SK-N-SH (cell line): Measurements from ENCODE around the gene FGGY. TPM values are rescaled to one million over a fixed set of nuclear protein-coding genes. Genes with fewer than 3 reads are reported as not detected.
A peak's percentile ranks its signal among the peaks of the same experiment; 100 is the strongest.

Source experiments
- CTCF ChIA-PET: fragments of 300-600, 350-600 bp; formaldehyde crosslinking; extraction: SDS; loops from one replicate; lab custom pipeline; 2021; lab: Yijun Ruan, JAX
- POLR2A ChIA-PET: fragments of 350-600 bp; sonication (Branson Sonifier 250); formaldehyde crosslinking; extraction: SDS; loops from one replicate; lab custom pipeline; 2020; ENCODE audit warnings: antibody characterized with exemption, inconsistent platforms; lab: Yijun Ruan, JAX
- DNase-seq: peaks from one replicate; pipeline ENCODE4 v3.0.0; 2012
- H2AFZ ChIP-seq: fragments of 200-600 bp; sonication (generic); 2 replicates; pipeline ENCODE4 v1.8.1; 2016; ENCODE audit warnings: antibody characterized with exemption, mild to moderate bottlenecking, low read depth
- H3F3A ChIP-seq: fragments of 200-600 bp; sonication (generic); replicated peaks from 2 replicates; pipeline ENCODE3; 2016; ENCODE audit warnings: antibody characterized with exemption, mild to moderate bottlenecking; ENCODE audit not compliant: insufficient read depth
- H3K27ac ChIP-seq, 2 experiments: fragments of 200-500 bp in 1 of 2; fragments of 200-600 bp in 1 of 2; sonication (Bioruptor generic) in 1 of 2; sonication (generic), shearing (Covaris generic) in 1 of 2; 2 replicates each; pipeline versions ENCODE4 v1.5.1 to v1.6.1; 2014 to 2016; ENCODE audit warnings: low read depth in 2 of 2, inconsistent platforms in 1 of 2, low read length in 1 of 2, mild to moderate bottlenecking in 1 of 2, mixed read lengths in 1 of 2
- H3K27me3 ChIP-seq: fragments of 200-600 bp; sonication (generic), shearing (Covaris generic); 2 replicates; pipeline ENCODE4 v1.6.1; 2016; ENCODE audit warnings: mixed run types; ENCODE audit not compliant: insufficient read depth
- H3K36me3 ChIP-seq, 2 experiments: fragments of 200-500 bp in 1 of 2; fragments of 200-600 bp in 1 of 2; sonication (Bioruptor generic) in 1 of 2; sonication (generic) in 1 of 2; replicated peaks in 1 of 2; 2 replicates each; pipeline versions ENCODE3 to v1.5.1; 2014 to 2016; ENCODE audit warnings: low read length in 1 of 2, mild to moderate bottlenecking in 1 of 2; ENCODE audit not compliant: insufficient read depth in 2 of 2, control insufficient read depth in 1 of 2
- H3K4me1 ChIP-seq, 2 experiments: fragments of 200-500 bp in 1 of 2; fragments of 200-600 bp in 1 of 2; sonication (Bioruptor generic) in 1 of 2; sonication (generic), shearing (Covaris generic) in 1 of 2; 2 replicates each; pipeline versions ENCODE4 v1.5.1 to v1.6.1; 2014 to 2016; ENCODE audit warnings: low read depth in 1 of 2, low read length in 1 of 2, mixed run types in 1 of 2; ENCODE audit not compliant: insufficient read depth in 2 of 2, control insufficient read depth in 1 of 2
- H3K4me2 ChIP-seq: fragments of 200-600 bp; sonication (generic), shearing (Covaris generic); 2 replicates; pipeline ENCODE4 v1.6.1; 2017; ENCODE audit warnings: mixed run types
- H3K4me3 ChIP-seq, 2 experiments: fragments of 200-500 bp in 1 of 2; fragments of 200-600 bp in 1 of 2; sonication (Bioruptor generic) in 1 of 2; sonication (generic), shearing (Covaris generic) in 1 of 2; 2 replicates each; pipeline versions ENCODE4 v1.5.1 to v1.8.1; 2014 to 2016; ENCODE audit warnings: low read depth in 2 of 2, inconsistent platforms in 1 of 2, low read length in 1 of 2, mild to moderate bottlenecking in 1 of 2, mixed read lengths in 1 of 2, moderate library complexity in 1 of 2
- H3K79me2 ChIP-seq: fragments of 200-600 bp; sonication (generic); 2 replicates; pipeline ENCODE4 v1.8.1; 2017; ENCODE audit warnings: mild to moderate bottlenecking; ENCODE audit not compliant: insufficient read depth
- H3K9ac ChIP-seq: fragments of 200-600 bp; sonication (generic); 2 replicates; pipeline ENCODE4 v1.6.1; 2017; ENCODE audit warnings: mixed run types
- H3K9me2 ChIP-seq: fragments of 200-600 bp; sonication (generic); 2 replicates; pipeline ENCODE4 v1.6.1; 2017; ENCODE audit warnings: mixed run types
- H3K9me3 ChIP-seq: fragments of 200-600 bp; sonication (generic); 2 replicates; pipeline ENCODE4 v1.6.1; 2017; ENCODE audit warnings: mixed run types, mild to moderate bottlenecking, moderate library complexity
- H4K20me1 ChIP-seq: fragments of 200-600 bp; sonication (generic); 2 replicates; pipeline ENCODE4 v1.6.1; 2017; ENCODE audit warnings: mild to moderate bottlenecking, mixed run types; ENCODE audit not compliant: insufficient read depth
- CHD2 ChIP-seq: fragments of 150-350 bp; IDR thresholded peaks from 2 replicates; pipeline ENCODE4 v1.6.1; 2018; ENCODE audit warnings: low read length; ENCODE audit not compliant: partially characterized antibody
- EP300 ChIP-seq, 2 experiments: IDR thresholded peaks; 2 replicates each; pipeline versions ENCODE4 v1.4.0 to v1.6.1; 2012; ENCODE audit warnings: borderline replicate concordance in 1 of 2, low read depth in 1 of 2, low read length in 1 of 2
- EZH2phosphoT487 ChIP-seq: fragments of 200-600 bp; sonication (generic); IDR thresholded peaks from 2 replicates; pipeline ENCODE4 v1.6.1; 2017; ENCODE audit warnings: low read depth, mixed run types, mild to moderate bottlenecking, antibody characterized with exemption, moderate library complexity, borderline replicate concordance
- GATA2 ChIP-seq: sonication (generic); formaldehyde crosslinking; IDR thresholded peaks from 2 replicates; pipeline ENCODE4 v1.5.0; 2020; ENCODE audit warnings: mild to moderate bottlenecking, missing genetic modification reagents
- MAX ChIP-seq: IDR thresholded peaks from 2 replicates; pipeline ENCODE4 v1.4.0; 2012; ENCODE audit warnings: low read depth
- MEF2A ChIP-seq: IDR thresholded peaks from 2 replicates; pipeline ENCODE4 v1.4.0; 2012; ENCODE audit warnings: low read depth, borderline replicate concordance
- NFIC ChIP-seq: IDR thresholded peaks from 2 replicates; pipeline ENCODE4 v1.4.0; 2012; ENCODE audit warnings: borderline replicate concordance
- NRF1 ChIP-seq: IDR thresholded peaks from 2 replicates; pipeline ENCODE4 v1.6.1; 2012; ENCODE audit warnings: low read depth, mild to moderate bottlenecking, low read length
- REST ChIP-seq: IDR thresholded peaks from 2 replicates; pipeline ENCODE4 v1.6.1; 2012; ENCODE audit warnings: mild to moderate bottlenecking, low read depth, low read length, moderate library complexity
- RFX5 ChIP-seq: IDR thresholded peaks from 2 replicates; pipeline ENCODE4 v1.6.1; 2012; ENCODE audit warnings: mild to moderate bottlenecking, improper control_type of control experiment, low read length
- SIN3A ChIP-seq: IDR thresholded peaks from 2 replicates; pipeline ENCODE4 v1.6.1; 2012; ENCODE audit warnings: low read depth, mild to moderate bottlenecking, low read length, moderate library complexity, borderline replicate concordance
- SMC3 ChIP-seq: IDR thresholded peaks from 2 replicates; pipeline ENCODE4 v1.6.1; 2012; ENCODE audit warnings: low read depth, low read length, improper control_type of control experiment
- TCF12 ChIP-seq: IDR thresholded peaks from 2 replicates; pipeline ENCODE4 v1.4.0; 2012
- YY1 ChIP-seq: IDR thresholded peaks from 2 replicates; pipeline ENCODE4 v1.4.0; 2012; ENCODE audit warnings: low read depth, mild to moderate bottlenecking
- ZBTB33 ChIP-seq: IDR thresholded peaks from 2 replicates; pipeline ENCODE4 v1.4.0; 2012; ENCODE audit warnings: low read depth, borderline replicate concordance
- WGBS: methylation state at CpG from one replicate; pipeline ENCODE4 v1.1.6; 2017; ENCODE audit warnings: low lambda C conversion rate; 5-methylcytosine and 5-hydroxymethylcytosine counted together
- polyA plus RNA-seq, 3 experiments: library from polyadenylated mRNA; depleted of rRNA; stranded (reverse); fragments of >200 nt; gene quantifications; 2 replicates each; pipeline ENCODE4 v1.2.3, GENCODE V29; 2012

The FGGY gene
- polyA plus RNA-seq, 1 of the 3 experiments (the other 2 are of a cell fraction), result 10.3 TPM

- no peak for TF ChIP-seq CHD2
- TF ChIP-seq GATA2 (CRISPR knock-in tag), result no peak
- TF ChIP-seq REST, result no peak
- no peak for TF ChIP-seq SMC3
- TF ChIP-seq ZBTB33, result no peak
- TF ChIP-seq TCF12, result no peak
- TF ChIP-seq EP300 (IDR thresholded peaks at IDR 0.05; ENCODE audit: borderline replicate concordance in 1 of 2, low read depth in 1 of 2, low read length in 1 of 2), result no peak
- TF ChIP-seq YY1, result no peak
- TF ChIP-seq NRF1, result no peak
- TF ChIP-seq SIN3A, result no peak
- TF ChIP-seq MEF2A, result no peak
Observed at GRCh38 chr1:59413327-59413720, 116.4 kb downstream of the FGGY start (continued).

- Histone ChIP-seq H3K4me2 (no peak overlapping the region), H2AFZ (no peak overlapping the region), H3K36me3 (no peaks in the 10 kb centered on the region), H3K9ac (no peak overlapping the region), H3K27me3 (no peaks in the 10 kb centered on the region), H3K9me2 (no peaks in the 10 kb centered on the region), H3K4me1 (peaks cover 0 to 4% of the 10 kb centered on the region in 2 experiments; a peak in 1 of 4 replicates), H3K27ac (no peak overlapping the region)
- DNase-seq, result no peak
- CTCF ChIA-PET, result interaction anchor here (1.6 kb wide), 1 partner anchor 284 kb away, joined by 3 read pairs; no protein-coding TSS in a partner anchor
- no peak for TF ChIP-seq EZH2phosphoT487
- peak; percentile 24; the same call in 1 of the 2 replicates for TF ChIP-seq TCF12
- TF ChIP-seq NFIC, result no peak
- TF ChIP-seq NRF1, result no peak
- no peak for TF ChIP-seq MEF2A
- no peak for TF ChIP-seq SIN3A
- no peak for TF ChIP-seq MAX
- no peak for TF ChIP-seq RFX5
- TF ChIP-seq, all 33 proteins: peak for 1
- no peaks in the 10 kb centered on the region for H4K20me1 ChIP-seq
- no peaks in the 10 kb centered on the region for H3K79me2 ChIP-seq
- POLR2A ChIA-PET, result no interaction called here
- H3K4me3 ChIP-seq, result no peak overlapping the region
- no peaks in the 10 kb centered on the region for H3K9me3 ChIP-seq
- H3F3A ChIP-seq, result no peaks in the 10 kb centered on the region
- WGBS, result 89% methylated on average over 6 of the region's 6 CpGs
Observed at GRCh38 chr1:59414406-59415133, 117.7 kb downstream of the FGGY start.
